GM10847 (cell line): ENCODE data around the gene ACAA1.

ENCODE experiments used
- POLR2A ChIP-seq: IDR thresholded peaks from 2 replicates; pipeline ENCODE4 v1.6.1; 2011; ENCODE audit not compliant: insufficient read length; ENCODE audit errors: extremely low read depth

ACAA1 gene

GRCh38 chr3:38157117-38157516, 20.2 kb upstream of the ACAA1 start:
- no peak for TF ChIP-seq POLR2A

- TF ChIP-seq POLR2A: no peak
Measured at GRCh38 chr3:38155825-38156224, 18.9 kb upstream of the ACAA1 start.

- no peak for TF ChIP-seq POLR2A
Measured at GRCh38 chr3:38154625-38155255, 17.8 kb upstream of the ACAA1 start.

- no peak for TF ChIP-seq POLR2A
Measured at GRCh38 chr3:38154033-38154494, 17.1 kb upstream of the ACAA1 start.

GRCh38 chr3:38153221-38153620, 16.3 kb upstream of the ACAA1 start:
- TF ChIP-seq POLR2A: no peak

- no peak for TF ChIP-seq POLR2A
Measured at GRCh38 chr3:38152609-38153008, 15.7 kb upstream of the ACAA1 start.

GRCh38 chr3:38151667-38152265, 14.8 kb upstream of the ACAA1 start:
- TF ChIP-seq POLR2A: no peak

GRCh38 chr3:38150780-38151528, 14.0 kb upstream of the ACAA1 start:
- no peak for TF ChIP-seq POLR2A

GRCh38 chr3:38149708-38150107, 12.8 kb upstream of the ACAA1 start:
- no peak for TF ChIP-seq POLR2A

GRCh38 chr3:38148311-38148882, 11.5 kb upstream of the ACAA1 start:
- TF ChIP-seq POLR2A: no peak

- TF ChIP-seq POLR2A: no peak
Measured at GRCh38 chr3:38147421-38147820, 10.5 kb upstream of the ACAA1 start.

- no peak for TF ChIP-seq POLR2A
Measured at GRCh38 chr3:38146504-38146903, 9.6 kb upstream of the ACAA1 start.

- TF ChIP-seq POLR2A: no peak
Measured at GRCh38 chr3:38143511-38143910, 6.6 kb upstream of the ACAA1 start.

- TF ChIP-seq POLR2A: no peak
Measured at GRCh38 chr3:38142959-38143358, 6.0 kb upstream of the ACAA1 start.

GRCh38 chr3:38141952-38142273, 5.0 kb upstream of the ACAA1 start:
- no peak for TF ChIP-seq POLR2A
